ENCODE results near the gene ZNF507. TPM values are rescaled to one million over a fixed set of nuclear protein-coding genes. Genes with fewer than 3 reads are reported as not detected.

ZNF507 gene
- total RNA-seq (2014; rRNA removed; shearing (Covaris generic)): 2.8 and 5.4 TPM in 2 replicates

DNA sequence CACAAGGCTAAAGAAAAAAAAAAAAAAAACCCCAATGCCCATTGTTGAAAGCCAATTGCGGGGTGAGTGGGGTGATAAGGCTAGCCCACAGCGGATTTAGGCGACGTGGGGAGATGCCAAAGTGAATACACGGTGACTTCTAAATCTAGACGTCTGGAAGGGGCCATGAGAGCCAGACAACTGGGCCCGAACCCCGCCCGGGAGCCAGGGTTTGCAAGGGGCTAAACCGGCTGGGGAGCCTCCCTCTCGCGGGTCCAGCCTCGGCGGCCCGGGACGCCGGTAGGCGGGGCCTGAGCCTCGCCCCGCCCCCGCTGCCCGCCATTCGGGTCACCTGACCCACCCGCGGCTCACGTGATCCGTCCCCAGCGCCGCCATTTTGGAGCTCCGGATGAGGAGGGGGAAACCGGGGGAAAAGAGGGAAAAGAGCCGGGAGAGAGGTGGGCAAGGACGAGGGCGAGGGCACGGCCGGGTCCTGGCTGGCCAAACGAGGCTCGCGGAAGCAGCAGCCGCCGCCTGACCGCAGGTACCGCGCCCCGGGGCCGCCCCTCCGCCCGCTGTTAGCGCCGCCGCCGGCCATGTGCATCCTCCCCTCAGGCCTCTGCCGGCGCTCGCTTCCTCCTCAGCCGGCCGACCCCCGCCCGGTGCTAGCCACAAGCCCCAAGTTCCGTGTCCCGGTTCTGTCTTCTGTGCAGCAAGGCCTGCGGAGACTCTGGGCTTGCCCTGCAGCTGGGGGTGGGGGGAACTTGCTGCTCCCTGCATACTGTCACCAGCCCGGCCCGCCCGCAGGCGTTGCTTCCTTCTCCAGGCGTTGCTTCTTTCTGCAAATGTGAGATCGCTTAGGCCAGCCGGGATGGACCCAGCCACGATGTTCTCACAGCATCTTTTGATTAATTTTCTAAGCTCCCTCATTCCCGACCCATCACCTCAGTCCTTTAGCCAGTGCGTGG, at the start of gene ZNF507:
Gene ZNF507, plus strand, starts transcription at position 350 of the 947 bp plus-strand sequence. CDS start 7,221 bp downstream, outside the sequence.
- peak; percentile 76 for DNase-seq (ENCODE audit: low read depth)

DNA sequence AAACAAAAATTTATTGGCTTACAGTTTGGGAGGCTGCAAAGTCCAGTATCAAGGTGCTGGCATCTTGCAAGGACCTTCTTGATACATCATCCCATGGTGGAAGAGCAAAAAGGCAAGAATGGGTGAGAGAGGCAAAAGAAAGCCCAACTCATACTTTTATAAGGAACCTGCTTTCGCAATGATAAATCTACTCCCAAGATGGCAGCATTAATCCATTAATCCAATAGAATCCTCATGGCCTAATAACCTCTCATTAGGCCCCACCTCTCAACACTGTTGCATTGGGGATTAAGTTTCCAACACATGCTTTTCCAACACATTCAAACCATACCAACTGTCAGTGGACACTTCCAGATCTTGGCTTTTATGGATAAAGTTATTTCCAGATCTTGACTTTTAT, 48.7 kb upstream of the ZNF507 start:
- no peak for DNase-seq (ENCODE audit: low read depth)

DNA sequence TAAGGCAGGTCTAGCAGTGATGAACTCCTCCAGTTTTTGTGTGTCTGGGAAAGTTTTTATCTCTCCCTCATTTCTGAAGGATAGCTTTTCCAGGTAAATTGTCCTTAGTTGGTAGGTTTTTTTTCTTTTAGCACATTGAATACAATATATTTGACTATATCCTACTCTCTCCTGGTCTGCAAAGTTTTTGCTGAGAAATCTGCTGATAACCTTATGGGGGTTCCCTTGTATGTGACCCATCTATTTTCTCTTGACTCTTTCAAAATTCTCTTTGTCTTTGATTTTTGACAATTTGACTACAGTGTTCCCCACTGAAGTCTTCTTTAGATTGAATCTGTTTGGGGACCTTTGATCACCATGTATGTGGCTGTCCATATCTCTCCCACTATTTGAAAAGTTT, 42.6 kb upstream of the ZNF507 start:
- DNase-seq (ENCODE audit: low read depth): no peak

DNA sequence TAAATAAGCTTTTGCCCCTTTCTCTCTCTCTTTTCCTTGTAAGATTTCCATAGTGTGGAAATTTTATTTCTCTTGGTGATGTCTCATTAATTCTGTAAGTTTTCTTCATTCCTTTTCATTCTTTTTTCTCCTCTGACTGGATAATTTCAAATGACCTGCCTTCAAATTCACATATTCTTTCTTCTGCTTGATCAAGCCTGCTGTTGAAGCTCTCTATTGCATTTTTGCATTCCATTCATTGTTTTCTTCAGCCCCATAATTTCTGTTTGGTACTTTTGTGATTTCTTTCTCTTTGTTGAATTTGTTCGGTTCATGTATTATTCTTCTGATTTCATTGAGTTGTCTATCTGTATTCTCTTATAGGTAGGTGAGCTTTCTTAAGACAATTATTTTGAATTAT, 42.2 kb upstream of the ZNF507 start:
- DNase-seq (ENCODE audit: low read depth): no peak

DNA sequence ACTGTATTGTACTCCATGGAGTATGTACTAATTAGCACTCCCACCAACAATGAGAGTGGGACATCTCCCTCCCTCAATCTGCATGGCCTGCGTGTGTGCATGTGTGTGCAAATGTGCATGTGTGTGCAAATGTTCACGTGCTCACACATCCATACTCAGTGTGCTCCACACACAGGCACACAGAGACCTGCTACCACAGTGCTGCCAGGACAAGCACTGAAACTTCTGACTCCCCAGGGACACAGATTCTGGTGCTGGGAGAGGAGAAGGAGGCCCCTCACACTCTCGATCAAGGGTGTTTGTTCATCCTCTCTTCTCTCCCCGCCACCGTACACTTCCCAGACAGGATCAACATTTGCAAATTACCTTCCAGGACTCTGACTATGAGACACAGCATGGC, 37.8 kb upstream of the ZNF507 start:
- no peak for DNase-seq (ENCODE audit: low read depth)

DNA sequence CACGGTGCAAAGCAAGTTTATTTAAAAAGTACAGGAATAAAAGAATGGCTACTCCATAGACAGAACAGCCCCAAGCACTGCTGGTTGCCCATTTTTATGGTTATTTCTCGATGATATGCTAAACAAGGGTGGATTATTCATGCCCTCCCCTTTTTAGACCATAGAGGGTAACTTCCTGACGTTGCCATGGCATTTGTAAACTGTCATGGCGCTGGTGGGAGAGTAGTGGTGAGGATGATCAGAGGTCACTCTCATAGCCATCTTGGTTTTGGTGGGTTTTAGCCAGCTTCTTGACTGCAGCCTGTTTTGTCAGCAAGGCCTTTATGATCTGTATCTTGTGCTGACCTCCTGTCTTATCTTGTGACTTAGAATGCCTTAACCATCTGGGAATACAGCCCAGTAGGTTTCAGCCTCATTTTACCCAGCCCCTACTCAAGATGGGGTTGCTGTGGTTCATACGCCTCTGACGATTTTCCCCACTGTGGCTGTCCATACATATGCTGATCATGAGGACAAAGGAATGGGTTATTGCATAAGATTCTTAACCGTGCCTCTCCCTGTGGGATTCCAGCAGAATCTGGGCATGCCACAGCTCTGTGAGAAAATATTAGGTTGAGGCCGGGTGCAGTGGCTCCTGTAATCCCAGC, 36.9 kb upstream of the ZNF507 start:
- no peak for DNase-seq (ENCODE audit: low read depth)

DNA sequence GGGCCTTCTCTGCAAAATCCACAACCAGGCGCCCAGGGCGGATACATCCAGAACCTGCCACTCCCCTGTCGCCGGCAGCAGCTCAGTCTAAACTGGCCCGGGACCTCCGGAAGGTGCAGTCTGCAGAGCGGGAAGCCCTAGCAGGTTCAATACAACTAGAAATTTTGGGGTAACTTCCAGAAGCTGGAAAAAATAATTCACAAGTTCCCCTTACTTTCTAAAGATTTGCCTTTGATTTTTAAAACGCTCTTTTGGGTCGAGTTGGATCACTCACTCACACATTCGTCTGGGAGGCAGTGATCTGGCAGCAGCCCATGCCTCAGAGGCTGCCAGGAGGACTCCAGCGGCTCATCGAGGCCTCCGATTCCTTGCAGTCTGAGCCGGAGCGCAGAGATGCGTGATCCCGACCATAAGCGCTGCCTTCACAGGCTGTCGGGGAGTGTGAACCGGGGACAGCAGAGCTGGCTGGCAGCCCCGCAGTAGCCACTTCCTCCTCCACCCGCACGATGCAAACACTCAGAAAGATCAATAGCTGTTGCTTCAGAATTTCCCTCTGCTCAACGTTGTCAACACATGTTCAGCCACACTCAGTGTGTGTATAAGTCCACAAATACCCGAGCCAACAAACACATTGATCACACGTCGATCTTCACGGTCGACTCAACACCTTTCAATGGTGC, 35.6 kb upstream of the ZNF507 start:
- no peak for DNase-seq (ENCODE audit: low read depth)

DNA sequence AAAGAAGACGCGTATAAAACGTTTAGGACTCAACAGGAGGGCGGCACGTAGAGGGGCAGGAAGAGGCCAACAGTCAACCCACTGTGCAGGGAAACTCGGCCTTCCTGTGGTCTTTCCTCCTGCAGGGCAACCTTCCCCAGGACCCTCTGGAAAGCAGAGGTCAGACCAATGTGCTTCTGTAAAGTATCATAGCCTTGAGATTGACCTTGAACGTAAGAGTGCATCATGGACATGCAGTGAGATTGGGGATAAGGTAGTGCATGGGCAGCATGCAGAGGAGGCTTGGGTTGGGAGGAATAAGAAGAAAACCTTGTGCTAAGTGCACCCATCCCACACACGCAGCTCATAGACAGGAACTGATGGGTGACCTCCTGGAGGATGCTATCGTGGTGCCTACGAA, 34.0 kb upstream of the ZNF507 start:
- DNase-seq (ENCODE audit: low read depth): no peak

DNA sequence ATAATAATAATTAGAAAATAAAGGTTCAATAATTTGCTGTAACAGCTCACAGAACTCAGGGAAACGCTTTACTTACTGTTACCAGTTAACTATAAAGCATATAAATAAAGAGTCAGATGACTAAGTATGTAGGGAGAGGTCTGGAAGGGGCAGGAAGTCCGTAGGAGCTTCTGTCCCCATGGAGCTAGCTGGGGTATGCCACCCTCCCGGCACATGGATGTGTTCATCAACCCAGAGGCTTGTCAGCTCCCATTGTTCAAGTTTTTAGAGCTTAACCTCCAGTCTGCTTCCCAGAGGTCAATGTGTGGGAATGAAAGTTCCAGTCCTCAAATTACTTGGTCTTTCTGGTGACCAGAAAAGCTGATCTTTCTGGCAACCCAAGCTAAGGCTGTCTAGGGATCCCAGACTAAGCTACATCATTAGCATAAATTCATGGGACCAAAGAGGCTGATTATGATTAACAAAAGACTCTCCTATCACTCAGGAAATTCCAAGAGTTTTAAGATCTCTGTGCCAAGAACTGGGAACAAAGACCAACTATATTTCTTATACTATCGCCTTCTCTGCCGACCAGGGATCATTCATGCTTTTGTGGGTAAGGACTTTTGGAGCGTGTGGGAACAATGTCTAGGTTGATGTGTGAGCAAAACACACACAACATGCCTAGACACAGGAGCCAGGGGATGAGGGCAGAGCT, 31.7 kb upstream of the ZNF507 start:
- DNase-seq (ENCODE audit: low read depth): no peak

DNA sequence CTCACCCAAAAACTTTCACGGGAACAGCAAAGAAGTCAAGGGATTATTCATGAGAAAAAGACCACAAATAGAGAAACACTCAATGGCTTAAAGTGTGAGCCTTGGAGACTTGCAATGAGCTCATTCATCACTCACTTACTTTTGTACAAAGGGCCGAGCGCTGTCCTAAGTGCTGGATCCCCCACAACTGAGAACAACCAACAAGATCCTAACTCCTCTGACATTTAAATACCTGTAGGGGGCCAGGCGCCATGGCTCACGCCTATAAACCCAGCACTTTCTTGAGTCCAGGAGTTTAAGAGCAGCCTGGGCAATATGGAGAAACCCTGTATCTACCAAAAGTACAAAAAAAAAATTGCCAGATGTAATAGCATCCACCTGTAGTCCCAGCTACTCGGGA, 29.4 kb upstream of the ZNF507 start:
- DNase-seq (ENCODE audit: low read depth): no peak

DNA sequence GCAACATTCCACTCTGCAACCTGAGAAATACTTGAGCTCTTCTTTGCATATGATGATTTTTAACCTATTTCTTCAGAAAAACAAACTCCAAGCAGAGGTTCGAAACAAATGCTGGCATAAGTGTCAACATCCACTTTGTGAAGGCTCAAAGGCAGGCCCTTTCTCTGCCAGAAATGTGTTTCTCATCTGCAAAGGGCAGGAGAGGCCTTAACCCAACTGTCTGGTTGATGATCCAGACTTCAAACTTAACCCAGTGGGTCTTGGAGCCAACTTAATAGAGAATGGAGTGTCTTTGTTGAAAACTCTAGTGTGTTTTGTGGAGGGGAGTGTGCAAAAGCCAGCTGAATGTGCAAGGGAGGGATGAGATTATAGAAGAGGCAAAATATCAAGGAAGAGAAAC, 28.3 kb upstream of the ZNF507 start:
- no peak for DNase-seq (ENCODE audit: low read depth)

DNA sequence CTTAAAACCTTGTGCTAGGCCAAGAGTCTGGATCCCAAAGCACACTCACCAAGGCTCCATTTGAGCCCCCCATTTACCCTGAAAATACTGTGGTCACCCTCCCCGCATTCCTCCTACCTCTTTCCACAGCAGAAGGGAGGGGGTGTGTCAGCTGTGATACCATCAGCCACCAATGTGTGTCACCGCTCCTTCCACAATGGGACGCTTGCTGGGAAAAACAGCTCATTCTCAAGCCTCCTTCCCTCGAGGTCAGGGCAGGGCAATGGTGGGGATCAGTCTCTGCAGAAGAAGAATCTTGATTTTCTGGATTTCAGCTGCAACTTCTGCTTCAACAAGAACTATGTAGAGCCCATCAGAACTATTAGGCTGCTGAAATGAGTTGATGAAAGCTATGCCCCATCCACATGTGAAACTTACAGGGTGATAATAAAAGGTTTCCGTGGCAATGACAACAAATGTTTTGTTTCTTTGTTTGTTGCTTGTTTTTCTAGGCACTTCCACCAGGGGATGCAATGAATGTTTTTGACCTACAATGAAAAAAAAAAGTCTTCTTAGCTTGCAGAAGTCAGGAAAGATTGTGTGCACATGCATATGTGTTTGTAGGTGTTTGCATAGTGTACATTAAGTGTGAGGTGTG, 26.4 kb upstream of the ZNF507 start:
- DNase-seq (ENCODE audit: low read depth): peak; percentile 18

DNA sequence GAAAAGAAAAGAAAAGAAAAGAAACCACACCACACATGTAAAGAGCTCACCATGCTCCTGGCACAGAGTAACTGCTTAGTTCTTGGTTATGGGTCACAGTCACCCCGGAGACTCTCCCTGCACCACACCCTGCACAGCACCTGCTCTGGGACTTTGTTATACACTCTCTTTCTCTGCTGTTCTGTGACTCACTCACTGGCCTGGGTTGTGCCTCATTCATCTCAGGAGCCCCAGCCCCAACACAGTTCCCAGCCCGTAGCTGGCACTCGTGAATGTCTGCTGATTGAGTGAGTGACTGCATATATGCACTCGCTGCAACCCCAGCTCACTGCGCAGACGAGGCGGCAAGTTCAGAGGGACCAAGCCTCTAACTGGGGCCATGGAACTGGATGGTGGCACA, 22.9 kb upstream of the ZNF507 start:
- peak; percentile 23 for DNase-seq (ENCODE audit: low read depth)

DNA sequence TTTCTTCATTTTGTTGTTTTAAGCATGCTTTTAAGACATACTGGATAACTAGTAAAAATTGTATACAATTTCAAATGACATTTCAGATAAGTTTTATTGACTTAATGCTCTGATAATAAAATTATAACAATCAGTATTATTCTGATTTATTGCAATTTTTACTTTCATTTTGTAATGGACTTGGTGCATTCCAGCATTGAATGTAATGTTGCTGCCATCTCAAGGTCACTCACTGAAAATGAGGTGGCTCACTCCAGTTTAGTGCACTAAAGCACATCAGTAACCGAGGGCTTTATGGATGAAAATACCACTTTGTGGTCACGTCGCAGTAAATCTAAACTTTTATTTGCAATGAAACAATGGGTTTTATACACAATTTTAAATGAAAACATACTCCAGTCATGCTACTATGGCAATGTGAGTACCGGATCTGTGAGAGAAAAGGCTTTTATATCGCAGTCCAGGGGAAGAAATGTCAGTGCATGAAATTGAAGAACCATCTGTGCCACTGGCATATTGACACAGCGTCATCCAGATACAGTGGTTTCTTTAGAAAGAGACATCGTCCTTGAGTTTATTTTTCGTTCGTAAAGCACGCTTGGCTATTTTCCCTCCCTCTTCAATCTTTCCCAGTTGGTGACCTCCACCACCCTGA, 20.7 kb upstream of the ZNF507 start:
- peak; percentile 11 for DNase-seq (ENCODE audit: low read depth)

DNA sequence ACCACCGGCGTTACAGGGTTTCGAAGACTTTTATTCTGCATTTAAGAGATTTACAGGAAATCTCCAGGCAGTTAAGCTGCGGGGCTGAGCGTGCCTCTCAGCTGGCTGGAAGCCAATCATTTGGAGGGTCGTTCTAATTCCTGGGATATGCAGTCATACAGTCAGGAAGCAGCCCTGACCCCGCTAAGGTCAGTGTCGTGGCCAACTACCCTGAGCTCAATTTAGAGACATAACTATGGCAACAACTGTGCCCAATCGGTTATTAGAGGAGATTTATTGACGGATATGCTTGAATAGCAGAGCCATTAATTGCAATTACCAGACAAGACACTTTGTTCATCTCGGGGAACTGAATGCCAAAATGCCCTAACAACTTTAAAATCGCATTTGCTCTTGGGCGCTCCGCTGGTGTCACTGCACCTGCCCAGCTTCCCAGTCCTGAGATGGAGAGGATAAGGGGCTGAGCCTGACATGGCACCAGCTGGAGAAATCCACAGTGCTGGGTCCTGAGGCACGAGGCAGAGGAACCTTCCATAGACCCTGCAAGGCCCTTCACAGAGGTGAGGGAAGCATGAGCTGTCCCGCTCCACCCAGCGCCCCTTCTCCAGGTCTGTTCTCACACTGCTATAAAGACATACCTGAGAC, 15.1 kb upstream of the ZNF507 start:
- no peak for DNase-seq (ENCODE audit: low read depth)

DNA sequence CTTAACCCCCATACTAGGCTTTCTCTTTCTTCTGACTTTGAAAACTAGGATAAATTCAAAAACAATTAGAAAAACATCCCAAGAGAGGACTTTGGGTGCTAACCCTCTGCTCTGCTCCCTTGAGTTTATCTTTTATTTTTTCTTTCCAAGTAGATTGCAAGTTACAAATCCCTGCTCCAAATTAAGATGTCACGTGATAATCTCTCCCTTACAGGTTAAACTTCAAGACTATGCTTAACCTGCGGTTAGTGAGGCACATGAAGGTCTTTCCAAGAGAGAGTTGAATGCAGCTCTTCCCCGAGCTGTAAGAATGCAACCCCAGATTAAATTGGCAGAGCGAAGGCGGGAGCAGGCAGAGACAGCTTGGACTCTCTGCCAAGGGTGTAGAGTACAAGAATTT, 12.2 kb upstream of the ZNF507 start:
- DNase-seq (ENCODE audit: low read depth): no peak

DNA sequence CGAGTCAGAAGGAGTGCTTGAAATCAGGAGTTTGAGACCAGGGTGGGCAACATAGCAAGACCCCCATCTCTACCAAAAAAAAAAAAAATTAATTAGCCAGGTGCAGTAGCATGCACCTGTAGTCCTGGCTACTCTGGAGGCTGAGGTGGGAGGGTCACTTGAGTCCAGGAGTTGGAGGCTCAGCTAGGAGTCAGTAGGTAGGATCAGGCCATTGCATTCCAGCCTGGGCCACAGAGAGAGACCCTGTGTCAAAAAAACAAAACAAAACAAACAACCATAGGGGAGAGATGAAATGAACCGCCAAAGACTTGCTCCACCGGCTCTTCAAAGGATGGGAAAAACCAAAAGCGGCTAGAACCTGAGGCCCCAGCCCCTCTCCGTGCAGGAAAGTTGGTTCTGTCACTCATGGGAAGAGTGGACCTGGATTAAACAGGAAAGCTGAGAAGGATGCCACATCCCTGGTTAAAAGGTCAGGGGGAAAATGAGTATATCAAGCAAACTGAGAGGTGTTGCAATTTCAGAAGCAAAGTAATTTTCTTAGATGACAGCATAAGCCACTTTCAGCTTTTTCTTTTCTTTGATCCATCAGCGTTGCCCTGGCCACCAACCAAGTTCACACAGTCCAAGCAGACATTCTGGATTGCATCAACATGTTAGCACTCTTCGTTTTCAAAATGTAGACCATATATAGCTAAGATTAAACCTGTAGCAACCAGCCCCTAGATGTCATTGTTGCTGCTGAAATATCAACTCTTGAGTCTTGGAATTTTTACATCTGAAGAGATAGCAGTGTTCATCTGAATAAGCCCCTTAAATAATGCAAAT, 8.9 kb upstream of the ZNF507 start:
- DNase-seq (ENCODE audit: low read depth): peak; percentile 39

DNA sequence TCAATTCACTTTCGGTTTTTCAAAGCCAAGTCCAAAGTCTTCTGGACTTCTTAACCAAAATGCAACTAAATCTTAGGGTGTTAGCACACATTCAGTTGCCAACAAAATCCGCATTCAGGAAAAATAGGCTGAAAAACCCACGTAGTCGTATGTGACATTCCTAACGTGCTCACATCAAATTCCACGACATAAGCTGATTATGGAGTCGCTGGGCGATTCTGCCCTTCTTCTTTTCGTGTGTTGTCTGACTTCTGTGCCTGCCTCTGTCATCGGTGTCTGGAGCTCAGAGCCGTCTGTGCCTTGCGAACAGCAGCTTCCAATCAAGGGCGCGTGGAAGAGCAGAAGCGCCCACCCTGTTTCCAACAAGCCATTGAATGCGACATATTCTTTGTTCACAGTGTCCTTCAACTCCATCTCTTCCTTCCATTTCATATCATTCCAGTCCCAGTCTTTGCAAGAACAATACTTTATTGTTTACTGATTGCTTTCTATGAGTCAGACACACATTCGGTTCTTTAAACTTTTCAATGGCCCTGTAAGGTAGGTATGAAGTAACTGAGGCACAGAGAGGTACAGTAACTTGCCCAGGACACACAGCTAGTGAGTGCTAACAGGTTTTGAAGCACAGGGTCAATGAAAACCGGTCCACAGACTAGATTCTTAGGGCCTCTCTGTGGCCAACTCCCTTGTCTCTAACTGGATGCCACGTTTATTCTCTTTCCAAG, 8.2 kb upstream of the ZNF507 start:
- DNase-seq (ENCODE audit: low read depth): no peak

DNA sequence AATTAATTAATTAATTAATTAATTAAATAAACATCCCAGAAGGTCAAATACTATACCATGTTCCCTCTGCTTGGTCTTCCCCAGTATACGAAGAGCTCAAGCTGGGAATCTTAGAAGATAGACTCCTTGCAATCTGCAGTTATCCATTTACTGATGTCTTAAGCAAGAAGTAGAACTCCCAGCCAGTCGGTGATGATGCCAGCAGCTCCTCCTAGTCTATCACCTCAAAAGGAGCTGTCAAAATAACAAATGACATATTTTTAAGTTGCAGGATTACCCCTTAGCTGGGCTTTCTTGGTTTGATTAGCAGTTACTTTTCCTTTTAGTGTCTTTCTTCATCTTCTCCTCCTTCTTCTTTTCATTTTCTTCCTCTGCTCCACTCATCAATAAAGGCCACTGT, 6.0 kb upstream of the ZNF507 start:
- DNase-seq (ENCODE audit: low read depth): no peak
